HG02571 (cell line): ENCODE results near the gene RFTN1.

Experiments used
- ATAC-seq: cut with Tn5 transposase; IDR thresholded peaks from one replicate; pipeline ENCODE4 v1.9.1; 2021; ENCODE audit warnings: mild to moderate bottlenecking, moderate library complexity; ENCODE audit not compliant: unreplicated experiment

RFTN1 gene

DNA sequence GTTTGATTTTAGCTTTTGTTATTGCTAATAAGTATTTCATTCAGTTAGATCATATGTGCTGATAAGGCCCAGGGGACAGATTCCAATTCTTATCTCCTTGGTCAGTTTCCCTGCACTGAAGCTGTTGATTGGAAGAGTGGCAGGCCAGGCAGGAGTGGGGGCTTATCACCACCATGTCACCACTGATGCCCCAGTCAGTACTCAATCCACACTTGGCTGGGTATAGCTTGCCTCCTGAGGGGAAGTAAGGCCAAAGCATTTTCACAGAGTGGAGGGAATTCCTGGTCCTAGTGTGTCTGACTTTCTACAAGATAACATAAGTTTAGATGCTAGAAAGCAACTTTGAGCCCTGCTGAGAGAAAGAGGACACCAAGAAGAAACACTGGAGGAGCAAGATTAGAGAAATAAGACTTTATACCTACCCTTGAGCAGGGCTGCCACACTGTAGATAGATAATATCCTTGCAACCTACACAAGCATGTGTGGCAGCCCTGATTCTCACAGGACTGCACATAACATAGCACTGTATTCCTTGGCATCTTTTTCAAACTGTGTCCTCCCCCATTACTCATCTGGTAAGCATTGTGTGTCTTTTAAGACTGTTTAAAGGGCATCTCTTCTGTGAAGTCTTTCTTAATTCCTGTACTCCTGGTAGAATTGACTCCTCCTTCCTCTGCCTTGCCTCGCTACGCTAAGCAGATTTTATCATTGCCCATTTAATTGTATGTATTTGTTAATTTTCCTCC lies 224.2 kb downstream of the RFTN1 start:
- ATAC-seq = no peak

DNA sequence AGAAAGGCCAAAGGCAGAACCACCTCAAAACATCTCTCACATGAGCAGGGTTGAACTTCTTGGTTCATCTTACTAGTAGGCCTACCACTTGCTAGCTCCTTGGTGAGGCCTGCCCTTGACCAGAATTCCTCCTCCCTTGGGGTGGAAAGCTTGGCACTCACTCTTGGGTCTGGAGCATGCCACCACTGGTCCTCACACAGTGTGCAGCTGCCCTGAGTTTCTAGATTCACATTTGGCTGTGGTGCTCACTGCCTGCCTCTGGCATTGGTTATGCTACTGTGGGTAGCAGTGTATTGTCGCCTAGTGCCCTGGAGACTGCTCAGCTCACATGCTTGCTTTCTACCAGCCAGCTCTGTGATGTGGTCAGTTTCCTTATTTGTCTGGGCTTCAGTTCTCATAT lies 224.8 kb downstream of the RFTN1 start:
- no peak for ATAC-seq

DNA sequence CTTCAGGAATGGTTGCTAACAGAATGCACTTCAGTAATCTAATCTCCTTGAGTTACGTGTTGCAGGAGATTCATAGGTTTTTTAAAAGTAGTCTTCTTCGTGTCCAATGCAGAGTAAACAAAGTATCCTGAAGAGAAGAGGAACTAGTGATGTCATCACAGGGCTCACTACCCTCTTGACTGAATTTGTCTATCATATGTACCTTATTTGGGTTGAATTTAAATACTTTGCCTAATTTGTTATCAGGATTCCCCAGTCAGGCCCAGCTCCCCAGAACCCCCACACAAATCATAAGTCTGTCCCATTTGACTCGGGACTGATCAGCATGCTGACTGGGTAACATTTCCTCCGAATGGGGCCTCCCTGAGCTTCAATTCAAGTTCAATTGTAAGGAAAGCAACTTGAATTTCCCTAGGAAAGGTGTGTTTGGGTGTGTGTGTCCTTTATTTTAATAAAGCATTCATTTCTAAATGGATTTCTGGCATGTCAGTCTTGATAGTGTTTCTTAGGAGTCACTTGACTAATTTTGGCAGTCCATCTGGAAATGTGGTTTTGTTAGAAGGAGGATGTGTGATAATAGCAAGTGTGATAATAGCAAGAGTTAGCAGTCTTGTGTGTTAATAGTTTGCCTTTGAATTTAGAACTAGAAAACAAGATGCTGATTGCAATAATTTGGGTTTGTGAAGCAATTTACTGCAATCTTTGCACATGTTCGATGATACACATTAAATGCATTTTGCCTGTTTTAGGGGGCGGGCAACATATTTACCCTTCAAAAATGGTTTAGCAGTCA lies 226.6 kb downstream of the RFTN1 start:
- ATAC-seq = no peak

DNA sequence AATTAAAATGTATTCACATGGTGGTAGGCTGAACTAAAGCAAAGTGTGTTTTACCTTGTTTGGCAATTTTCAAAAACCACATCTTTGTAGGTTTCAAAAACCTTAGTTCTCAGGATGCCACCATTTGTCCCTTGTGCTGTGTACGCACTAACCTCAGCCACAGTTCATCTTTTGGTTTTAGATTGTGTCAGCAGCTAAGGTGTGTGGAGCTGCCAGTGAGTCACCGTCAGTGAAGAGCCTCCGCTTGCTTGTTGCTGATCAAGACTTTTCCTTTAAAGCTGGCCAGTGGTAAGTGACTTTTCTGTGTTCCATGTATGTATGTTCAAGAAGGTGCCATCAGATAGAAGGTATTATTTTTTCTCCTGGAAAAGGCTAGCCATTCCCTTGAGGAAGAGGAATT lies 227.3 kb downstream of the RFTN1 start:
- ATAC-seq = peak; percentile 74

DNA sequence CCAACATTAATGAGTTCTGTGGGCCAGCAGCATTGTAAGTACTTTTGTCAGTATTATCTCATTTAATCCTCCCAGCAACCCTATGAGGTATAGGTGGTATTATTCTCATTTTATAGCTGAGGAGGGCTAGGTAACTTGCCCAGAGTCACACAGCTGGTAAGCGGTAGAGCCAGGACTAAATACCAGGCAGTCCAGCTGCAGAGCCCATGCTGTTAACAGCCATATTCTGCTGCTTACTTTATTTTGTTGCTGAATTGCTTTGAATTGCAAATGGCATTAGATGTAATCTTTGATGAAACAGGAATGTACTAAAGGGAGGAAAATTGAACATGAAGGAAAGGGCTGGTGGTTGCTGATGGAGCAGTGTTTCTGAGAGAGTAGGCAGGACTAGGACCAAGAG lies 228.9 kb downstream of the RFTN1 start:
- no peak for ATAC-seq

DNA sequence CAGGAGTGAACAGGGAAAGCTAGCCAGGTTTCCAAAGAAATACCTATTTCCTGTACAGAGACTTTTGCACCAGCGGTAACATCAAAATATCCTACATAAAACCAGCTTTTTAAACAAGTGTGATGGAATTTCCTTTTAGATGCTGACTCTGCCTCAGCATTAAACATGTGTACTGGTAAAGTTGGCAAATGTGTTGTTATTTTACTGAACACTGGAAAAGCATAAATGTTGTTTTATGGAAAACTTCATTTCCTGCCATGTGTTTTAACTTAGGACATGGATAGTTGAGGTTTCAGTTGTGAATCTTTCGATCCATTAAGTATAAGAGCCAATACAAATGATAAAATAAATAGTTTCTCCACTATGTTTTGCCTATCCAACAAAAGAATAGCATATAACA lies 232.8 kb downstream of the RFTN1 start:
- no peak for ATAC-seq

DNA sequence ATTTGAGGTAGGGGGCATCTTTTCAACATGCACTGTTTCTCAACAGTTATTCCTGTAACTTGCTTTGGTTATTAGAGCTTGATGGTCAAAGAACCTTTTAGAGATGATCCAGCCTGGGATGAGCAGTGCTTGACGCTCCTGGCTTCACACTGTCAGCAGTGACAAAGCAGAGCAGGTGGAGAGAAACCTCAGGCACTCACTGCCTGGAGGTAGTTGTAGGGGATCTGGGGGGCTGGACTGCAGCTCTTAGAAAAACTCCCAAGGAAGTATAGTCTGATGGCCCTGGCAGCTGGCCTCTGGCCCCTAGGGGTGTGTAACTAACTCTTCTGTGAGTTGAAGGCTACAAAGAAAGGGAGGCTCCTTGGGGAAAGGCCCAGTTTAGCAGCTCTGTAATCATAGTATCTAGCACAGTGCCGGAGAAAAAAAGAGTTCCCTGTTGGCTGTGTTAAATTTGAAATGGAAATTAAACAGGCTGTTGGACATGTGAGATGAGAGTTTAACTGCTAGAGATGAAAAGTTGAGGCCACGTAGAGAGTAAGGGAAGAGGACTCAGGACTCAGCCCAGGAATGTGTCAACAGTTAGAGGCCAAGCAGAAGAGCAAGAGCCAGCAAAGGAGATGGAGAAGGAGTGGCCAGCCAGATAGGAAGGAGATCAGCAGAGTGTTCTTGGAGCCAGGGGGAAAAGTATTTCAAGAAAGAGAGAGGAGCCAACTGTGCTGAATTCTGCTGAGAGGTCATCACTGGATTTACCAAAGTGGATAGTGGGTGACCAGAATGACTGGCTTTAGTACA lies 234.3 kb downstream of the RFTN1 start:
- ATAC-seq = no peak

DNA sequence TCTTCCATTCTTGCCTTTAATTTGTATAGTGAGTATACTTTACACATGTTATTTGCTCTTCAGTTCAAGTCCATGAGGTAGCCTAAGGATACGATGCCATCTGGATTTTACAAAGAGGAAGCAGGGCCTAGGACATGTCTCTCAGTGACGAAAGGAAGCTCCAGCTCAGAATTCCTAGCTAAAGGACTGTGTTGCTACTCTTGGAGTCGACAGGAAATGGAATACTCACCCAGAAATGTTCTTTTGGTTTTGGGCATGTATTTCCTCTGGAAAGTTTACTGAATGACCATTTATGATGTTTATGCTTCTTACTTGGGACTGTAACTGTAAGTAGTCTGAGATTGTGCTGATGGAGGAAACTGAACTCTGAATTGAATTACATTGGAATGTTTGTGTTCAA lies 236.0 kb downstream of the RFTN1 start:
- no peak for ATAC-seq

DNA sequence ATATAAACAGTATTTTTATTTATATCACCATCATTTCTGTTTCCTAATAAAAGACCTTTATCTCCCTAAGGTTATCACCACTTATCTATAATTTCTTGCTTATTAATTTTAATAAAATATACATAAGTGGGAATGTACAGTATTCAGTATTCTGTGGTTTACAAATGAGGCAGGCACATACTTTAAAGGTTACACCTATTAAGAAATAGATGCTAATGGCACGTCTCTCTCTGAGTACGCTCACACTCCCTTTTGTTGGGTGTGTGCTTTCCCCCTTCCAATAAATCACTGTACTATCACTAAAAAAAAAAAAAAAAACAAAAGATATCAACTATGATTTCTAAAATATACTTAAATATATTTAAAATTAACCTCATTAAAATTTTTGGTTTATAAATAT lies 239.6 kb downstream of the RFTN1 start:
- ATAC-seq = no peak

DNA sequence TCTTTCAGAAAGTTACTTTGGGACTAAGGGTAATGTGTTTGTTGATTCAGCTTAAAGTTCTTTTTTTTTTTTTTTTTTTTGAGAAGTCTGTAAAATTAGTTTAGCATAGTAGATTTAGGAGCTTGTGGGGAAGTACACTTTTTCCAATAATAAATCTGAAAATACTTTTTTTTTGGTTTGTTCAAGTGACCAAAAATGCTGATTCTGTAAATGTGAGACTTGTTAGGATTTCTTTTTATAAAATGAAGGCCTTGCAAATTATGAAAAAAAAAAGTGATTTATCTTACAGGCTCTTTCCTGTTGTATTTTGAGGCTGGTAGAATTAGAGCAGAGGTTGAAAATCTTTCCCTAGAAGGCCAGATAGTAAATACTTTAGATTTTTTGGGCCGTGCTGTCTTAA lies 240.9 kb downstream of the RFTN1 start:
- no peak for ATAC-seq

DNA sequence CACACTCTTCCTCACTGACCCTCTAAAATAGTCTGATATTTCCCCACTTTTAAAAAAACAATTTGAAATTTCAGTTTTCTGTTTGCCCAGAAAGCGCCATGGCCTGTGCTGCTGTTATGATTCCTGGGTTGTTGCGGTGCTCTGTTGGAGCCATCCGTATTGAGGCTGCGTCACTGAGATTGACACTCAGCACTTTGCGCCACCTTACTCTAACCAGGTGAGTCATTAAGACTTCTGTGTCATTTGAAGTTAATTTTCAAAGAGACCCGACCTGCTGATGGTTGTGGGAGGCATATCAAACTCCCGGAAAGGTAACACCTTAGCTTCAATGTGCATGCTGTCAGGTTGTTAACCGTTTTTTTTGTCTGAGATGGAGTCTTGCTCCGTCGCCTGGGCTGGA lies 242.6 kb downstream of the RFTN1 start:
- no peak for ATAC-seq

DNA sequence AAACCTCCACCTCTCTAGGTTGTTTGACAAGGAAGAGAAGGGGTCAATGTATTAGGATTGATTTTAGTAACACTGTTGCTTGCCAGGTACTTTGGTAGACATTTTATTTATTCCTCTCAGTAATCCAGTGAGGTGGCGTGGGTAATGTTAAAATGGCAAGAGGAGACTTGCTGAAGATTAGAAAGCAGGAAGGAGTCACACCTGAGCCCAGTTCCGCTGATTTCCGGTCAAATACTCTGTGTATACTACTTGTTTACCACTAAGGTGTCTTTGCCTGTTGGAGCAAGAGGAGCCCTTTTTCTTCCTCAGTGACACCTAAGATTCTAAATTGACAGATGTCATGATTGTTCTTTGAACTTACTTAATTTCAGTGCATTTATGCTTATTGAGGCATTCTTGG lies 246.8 kb downstream of the RFTN1 start:
- ATAC-seq = no peak
